ENCODE results near the gene CBX2. TPM values are rescaled to one million over a fixed set of nuclear protein-coding genes. Genes with fewer than 3 reads are reported as not detected.
A peak's percentile ranks its signal among the peaks of the same experiment; 100 is the strongest.
"Not testable (repeated sequence)": the region's sequence is repeated elsewhere in the genome, so short reads cannot be mapped to it uniquely, and the experiment has no call there.

CBX2 gene
- total RNA-seq, 3 donors from 2014 or later (not counting 1 experiment from before 2014, with no cell fraction given): 0.18 to 1.3 TPM; not detected in 1

GRCh38 chr17:79752175-79752574, 25.8 kb upstream of the CBX2 start:
- H3K36me3 ChIP-seq (ENCODE audit: control insufficient read depth, insufficient read depth, low read length): no peaks in the 10 kb centered on the region
- Mint-ChIP-seq H3K27ac (no peak overlapping the region), H3K4me3 (no peak overlapping the region), H3K9me3 (no peaks in the 10 kb centered on the region), H3K4me1 (peaks cover 0 to 6% of the 10 kb centered on the region in 2 donors), H3K36me3 (no peaks in the 10 kb centered on the region), H3K27me3 (ENCODE audit: low read depth in 2 of 2) (peaks cover 17 to 20% of the 10 kb centered on the region in 2 donors)
- peak in 1 of 2 donors; percentile 26 for DNase-seq
- intact Hi-C loops (cut with micrococcal nuclease): no loop called here
- ATAC-seq: no peak
- H3K9me3 ChIP-seq (ENCODE audit: control insufficient read depth, insufficient read depth, low read length): no peaks in the 10 kb centered on the region
- peaks cover 22% of the 10 kb centered on the region for H3K27me3 ChIP-seq (ENCODE audit: control insufficient read depth, insufficient read depth, low read length)
- no peak overlapping the region for H3K27ac ChIP-seq (ENCODE audit: low read length)
- H3K4me1 ChIP-seq (ENCODE audit: control insufficient read depth, insufficient read depth, low read length): peaks cover 6% of the 10 kb centered on the region
- WGBS (ENCODE audit: insufficient coverage): 10% methylated on average over 12 of the region's 13 CpGs
- H3K4me3 ChIP-seq (ENCODE audit: low read length): no peak overlapping the region
- no peak for TF ChIP-seq CTCF (IDR thresholded peaks at IDR 0.05)

- no peak for DNase-seq
- WGBS (ENCODE audit: insufficient coverage): 83% methylated on average over 12 of the region's 12 CpGs
- Histone ChIP-seq H3K36me3 (ENCODE audit: control insufficient read depth, insufficient read depth, low read length) (no peaks in the 10 kb centered on the region), H3K27me3 (ENCODE audit: control insufficient read depth, insufficient read depth, low read length) (peaks cover 15% of the 10 kb centered on the region), H3K27ac (ENCODE audit: low read length) (no peak overlapping the region), H3K9me3 (ENCODE audit: control insufficient read depth, insufficient read depth, low read length) (no peaks in the 10 kb centered on the region), H3K4me1 (ENCODE audit: control insufficient read depth, insufficient read depth, low read length) (no peaks in the 10 kb centered on the region), H3K4me3 (ENCODE audit: low read length) (no peak overlapping the region)
- Mint-ChIP-seq H3K9me3 (no peaks in the 10 kb centered on the region), H3K4me1 (no peaks in the 10 kb centered on the region), H3K36me3 (no peaks in the 10 kb centered on the region), H3K27me3 (ENCODE audit: low read depth in 2 of 2) (peaks cover 11 to 35% of the 10 kb centered on the region in 2 donors), H3K27ac (no peak overlapping the region), H3K4me3 (no peak overlapping the region)
- no peak for TF ChIP-seq CTCF (IDR thresholded peaks at IDR 0.05)
- intact Hi-C loops (cut with micrococcal nuclease): no loop called here
- no peak for ATAC-seq
Measured at GRCh38 chr17:79754370-79754769, 23.6 kb upstream of the CBX2 start.

- ATAC-seq; H3K27ac ChIP-seq (ENCODE audit: low read length); H3K9me3 ChIP-seq (ENCODE audit: control insufficient read depth, insufficient read depth, low read length); H3K4me1 Mint-ChIP-seq; DNase-seq; H3K4me1 ChIP-seq (ENCODE audit: control insufficient read depth, insufficient read depth, low read length); H3K27ac Mint-ChIP-seq; H3K4me3 Mint-ChIP-seq; H3K36me3 ChIP-seq (ENCODE audit: control insufficient read depth, insufficient read depth, low read length); H3K36me3 Mint-ChIP-seq; H3K4me3 ChIP-seq (ENCODE audit: low read length); H3K9me3 Mint-ChIP-seq; intact Hi-C loops (cut with micrococcal nuclease): not testable (repeated sequence)
- peaks cover 11 to 30% of the 10 kb centered on the region in 2 donors for H3K27me3 Mint-ChIP-seq (ENCODE audit: low read depth in 2 of 2)
- H3K27me3 ChIP-seq (ENCODE audit: control insufficient read depth, insufficient read depth, low read length): peaks cover 11% of the 10 kb centered on the region
- WGBS (ENCODE audit: insufficient coverage): 90% methylated on average over 9 of the region's 9 CpGs
Measured at GRCh38 chr17:79754903-79755302, 23.0 kb upstream of the CBX2 start.

GRCh38 chr17:79755591-79755990, 22.4 kb upstream of the CBX2 start:
- intact Hi-C loops (cut with micrococcal nuclease): no loop called here
- H3K4me3 ChIP-seq (ENCODE audit: low read length): no peak overlapping the region
- TF ChIP-seq CTCF (IDR thresholded peaks at IDR 0.05): no peak
- H3K36me3 ChIP-seq (ENCODE audit: control insufficient read depth, insufficient read depth, low read length): no peaks in the 10 kb centered on the region
- no peak overlapping the region for H3K27ac ChIP-seq (ENCODE audit: low read length)
- no peaks in the 10 kb centered on the region for H3K4me1 ChIP-seq (ENCODE audit: control insufficient read depth, insufficient read depth, low read length)
- H3K4me1 Mint-ChIP-seq: no peaks in the 10 kb centered on the region
- no peaks in the 10 kb centered on the region for H3K9me3 ChIP-seq (ENCODE audit: control insufficient read depth, insufficient read depth, low read length)
- no peak overlapping the region for H3K27ac Mint-ChIP-seq
- no peak for DNase-seq
- H3K27me3 ChIP-seq (ENCODE audit: control insufficient read depth, insufficient read depth, low read length): peaks cover 11% of the 10 kb centered on the region
- H3K9me3 Mint-ChIP-seq: no peaks in the 10 kb centered on the region
- no peaks in the 10 kb centered on the region for H3K36me3 Mint-ChIP-seq
- peaks cover 11 to 28% of the 10 kb centered on the region in 2 donors for H3K27me3 Mint-ChIP-seq (ENCODE audit: low read depth in 2 of 2)
- no peak for ATAC-seq
- no peak overlapping the region for H3K4me3 Mint-ChIP-seq
- WGBS (ENCODE audit: insufficient coverage): 89% methylated on average over 14 of the region's 14 CpGs
